HG02852 (cell line): ENCODE data around the gene TOM1L1.

Experiments
- ATAC-seq: cut with Tn5 transposase; IDR thresholded peaks from one replicate; pipeline ENCODE4 v1.9.1; 2021; ENCODE audit warnings: mild to moderate bottlenecking, moderate library complexity; ENCODE audit not compliant: unreplicated experiment

The TOM1L1 gene

DNA sequence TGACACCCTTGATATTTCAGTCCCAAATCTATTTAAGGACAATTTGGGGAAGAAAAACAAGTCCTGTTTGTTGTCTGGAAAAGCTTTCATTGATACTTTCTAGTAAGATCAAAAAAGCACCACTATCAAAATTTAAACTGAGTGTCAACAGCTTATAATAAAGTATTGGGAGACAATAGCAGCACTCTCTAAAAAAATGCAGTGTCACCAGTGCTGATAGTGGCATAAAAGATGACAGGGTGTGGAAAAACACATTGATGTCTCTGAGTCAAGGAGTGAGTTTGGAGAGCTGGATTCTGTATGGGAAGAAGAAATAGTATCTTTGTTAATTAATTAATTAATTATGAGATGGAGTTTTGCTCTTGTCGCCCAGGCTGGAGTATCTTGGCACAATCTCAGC is 8.3 kb upstream of the TOM1L1 start:
- no peak for ATAC-seq

DNA sequence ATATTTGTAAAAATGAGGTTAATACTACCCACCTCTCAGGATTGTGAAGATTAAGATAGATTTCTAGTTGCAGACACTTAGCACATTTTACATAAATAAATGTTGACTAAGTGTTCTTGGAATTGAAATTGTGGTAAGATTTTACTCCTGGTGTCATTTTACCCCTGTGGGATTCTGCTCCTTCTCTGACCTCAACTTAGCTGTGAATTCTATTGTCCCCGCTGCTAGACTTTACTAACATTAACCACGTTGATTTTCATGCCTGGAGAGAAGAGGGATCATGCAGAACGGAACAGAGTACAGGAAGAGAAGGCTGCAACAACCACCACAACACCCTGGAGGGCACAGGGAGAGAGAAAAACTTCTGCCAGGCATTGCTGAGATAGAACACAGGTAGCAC is 2.1 kb upstream of the TOM1L1 start:
- ATAC-seq = no peak

DNA sequence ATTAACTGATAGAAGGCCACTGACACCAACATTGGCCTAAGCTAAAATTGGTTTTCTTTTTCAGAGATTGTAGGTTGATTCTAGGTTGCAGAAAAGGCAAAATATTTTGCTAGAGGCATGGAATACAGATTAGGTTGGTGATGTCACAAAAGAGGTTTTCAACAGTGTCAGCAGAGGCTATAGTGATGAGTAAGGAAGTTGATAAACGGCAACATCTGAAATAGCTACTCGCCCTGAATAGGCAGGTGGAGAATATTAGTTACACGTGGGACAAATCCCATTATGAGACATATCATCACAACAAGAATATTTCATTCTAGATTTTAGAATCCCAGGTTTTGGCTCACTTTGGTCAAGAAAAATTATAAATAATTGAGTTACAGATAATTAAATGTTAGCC is 1.5 kb upstream of the TOM1L1 start:
- ATAC-seq = no peak

DNA sequence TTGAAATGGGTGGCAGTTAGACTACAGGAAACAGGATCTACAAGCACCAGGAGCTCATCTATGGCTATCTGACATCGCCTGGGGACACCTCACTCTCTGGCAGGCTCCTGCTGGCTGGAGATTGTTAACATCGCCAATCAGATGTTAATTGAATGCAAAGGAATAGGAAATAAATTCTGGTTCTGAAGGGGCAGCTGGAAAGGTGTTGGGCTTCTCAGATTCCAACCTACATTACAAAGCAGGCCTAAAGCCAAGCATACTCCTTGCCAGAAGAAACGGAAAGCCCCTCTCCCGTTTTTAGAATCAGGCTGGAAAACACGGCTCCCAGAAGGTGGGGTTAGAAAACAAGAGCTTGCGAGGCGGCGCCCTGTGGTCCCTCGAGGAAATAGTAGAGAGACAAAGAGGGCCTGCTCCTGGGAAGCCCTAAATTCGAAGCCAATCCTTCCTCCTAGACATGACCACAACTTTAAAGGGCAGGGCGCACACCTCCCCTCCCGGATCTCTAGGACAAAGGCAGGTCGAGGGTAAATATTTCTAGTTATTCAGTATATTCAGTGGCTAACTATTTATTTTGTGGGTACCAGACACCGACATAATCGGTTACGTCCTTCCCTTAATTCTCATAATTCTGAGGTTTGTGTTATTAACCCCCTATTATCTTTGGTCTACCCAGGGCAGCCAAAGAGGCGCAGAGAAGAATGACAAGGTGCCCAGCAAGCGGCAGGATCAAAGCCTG is 763 bp upstream of the TOM1L1 start:
- ATAC-seq = no peak

DNA sequence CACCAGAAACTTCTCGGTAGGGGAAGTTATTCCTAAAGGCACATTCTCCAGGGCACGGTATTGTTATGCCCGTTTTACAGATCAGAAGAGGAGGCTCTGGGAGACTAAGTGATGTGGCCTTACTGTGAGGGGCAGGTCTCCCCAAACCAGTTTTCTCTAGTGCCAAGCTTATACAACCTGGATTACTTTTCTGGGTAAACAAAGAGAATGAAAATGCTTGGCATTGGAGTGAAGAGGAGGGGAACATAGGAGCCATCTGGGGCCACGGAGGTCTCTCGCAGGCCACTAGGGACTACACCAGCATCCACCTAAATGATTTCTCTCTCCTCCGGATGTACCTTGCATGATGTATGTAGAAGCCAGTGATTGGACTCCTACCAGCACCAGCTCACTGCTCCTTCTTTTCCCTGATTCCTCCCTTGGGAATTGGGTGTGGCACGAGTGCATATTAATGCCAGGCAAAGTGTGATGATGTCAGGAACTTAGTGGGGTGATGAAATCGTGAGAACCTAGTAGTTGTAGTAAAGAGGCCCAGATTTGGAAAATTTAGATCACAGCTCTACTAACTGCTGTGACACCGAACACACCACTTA is 674 bp downstream of the TOM1L1 start:
- ATAC-seq = no peak

DNA sequence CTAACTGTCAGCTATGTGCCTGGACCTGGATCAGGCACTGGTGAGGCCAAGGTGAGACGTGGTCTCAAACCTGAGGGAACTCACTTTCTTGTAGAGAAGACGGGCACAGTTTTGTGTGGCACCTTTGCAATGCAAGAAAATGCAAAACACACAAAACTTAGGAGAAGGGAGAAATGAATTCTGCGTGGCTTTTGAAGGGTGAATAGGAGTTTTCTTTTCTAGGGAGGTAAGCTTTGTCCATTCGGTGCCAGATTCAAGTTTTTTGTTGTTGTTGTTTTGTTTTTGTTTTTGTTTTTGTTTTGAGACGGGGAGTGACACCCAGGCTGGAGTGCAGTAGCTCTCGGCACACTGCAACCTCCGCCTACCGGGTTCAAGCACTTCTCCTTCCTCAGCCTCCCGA is 1.4 kb downstream of the TOM1L1 start:
- ATAC-seq = no peak

DNA sequence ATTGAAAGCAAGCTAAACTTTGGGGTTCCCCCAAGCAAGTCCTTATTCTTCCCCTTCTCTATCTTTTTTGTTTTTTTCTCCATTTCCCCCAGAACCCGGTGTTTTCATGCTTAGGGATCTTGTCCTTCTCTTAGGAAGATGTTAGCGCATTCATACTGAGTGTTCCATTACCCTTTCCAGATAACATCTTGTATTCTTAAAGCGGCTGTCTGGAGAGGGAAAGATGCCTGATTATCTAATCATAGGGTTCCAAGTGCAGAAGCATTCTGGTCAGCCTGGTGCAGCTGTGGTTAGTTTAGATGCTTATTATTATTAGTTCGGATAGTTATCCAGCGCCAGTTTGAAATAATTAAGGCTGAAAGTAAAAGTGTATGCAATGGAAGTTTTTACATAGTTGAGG is 2.0 kb downstream of the TOM1L1 start:
- no peak for ATAC-seq

DNA sequence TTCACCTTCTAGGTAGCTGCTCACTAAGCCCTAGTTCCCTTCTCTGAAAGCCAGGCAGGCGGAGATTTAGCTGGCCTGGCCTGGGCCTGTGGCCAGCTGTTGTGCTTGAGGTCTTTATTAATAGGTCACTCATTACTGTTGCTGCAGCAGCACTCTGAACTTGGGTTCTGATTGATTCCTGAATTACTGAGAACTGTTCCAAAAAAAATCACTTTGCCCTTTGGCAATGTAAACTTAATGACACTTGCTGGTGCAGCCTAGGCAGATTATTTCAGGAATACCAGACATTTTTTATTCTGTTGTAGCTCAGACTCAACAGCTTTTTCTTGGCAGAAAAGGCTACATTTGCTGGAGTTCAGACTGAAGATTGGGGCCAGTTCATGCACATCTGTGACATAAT is 2.7 kb downstream of the TOM1L1 start:
- ATAC-seq = no peak

DNA sequence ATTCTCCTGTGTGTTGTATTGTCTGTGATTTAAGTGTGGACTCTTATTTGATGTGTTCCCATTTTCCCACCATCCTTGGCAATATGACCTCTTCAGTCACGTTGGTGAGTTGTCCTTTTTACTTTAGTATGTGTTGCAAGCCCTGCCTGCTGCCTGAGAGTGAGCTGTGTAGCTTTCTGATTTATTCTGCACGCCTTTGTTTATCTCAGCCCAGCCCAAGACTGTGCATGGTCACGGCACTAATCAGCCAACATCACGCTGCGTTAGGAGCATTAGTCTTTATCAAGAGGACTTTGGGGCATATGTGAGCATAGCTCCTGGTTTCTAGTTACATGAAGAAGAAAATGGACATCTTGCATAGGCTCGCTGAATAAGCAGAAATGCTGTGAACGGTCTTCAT is 6.0 kb downstream of the TOM1L1 start:
- no peak for ATAC-seq

DNA sequence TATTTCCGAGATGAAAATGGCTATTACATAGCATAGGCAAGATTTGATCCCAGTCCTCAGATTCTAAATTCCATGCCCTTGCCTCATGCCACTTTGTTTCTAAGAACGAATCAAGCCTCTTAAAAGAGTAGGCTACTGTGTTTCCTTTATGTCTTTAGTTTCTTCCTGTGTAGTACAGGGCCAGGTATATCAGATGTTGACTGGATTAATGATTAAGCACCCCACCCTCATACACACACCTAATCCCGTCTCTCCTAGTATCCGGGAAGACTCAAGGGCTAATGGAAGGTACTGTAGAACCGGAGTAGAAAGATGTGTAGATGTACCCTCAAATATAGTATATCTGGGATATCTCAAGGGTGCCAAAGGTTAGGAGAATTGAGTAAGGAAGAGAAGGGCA is 6.7 kb downstream of the TOM1L1 start:
- ATAC-seq = no peak

DNA sequence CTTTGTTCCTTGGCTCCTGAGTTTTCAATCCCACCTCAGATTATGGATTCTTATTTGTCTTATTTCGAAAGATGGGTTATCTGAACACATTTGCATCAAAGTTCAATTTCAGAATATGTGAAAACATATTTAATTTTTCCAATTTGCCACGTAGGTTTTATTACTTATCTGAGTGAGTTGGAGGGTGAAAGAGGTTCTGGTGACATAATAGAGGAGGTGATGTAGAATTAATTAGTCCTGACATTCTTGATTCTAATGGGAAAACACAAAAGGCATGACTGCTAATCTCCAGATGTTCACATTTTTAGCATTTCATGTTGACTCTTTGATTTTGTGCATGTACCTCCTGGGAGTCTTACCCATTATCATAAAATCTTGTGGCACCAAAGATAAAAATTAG is 9.1 kb downstream of the TOM1L1 start:
- no peak for ATAC-seq

DNA sequence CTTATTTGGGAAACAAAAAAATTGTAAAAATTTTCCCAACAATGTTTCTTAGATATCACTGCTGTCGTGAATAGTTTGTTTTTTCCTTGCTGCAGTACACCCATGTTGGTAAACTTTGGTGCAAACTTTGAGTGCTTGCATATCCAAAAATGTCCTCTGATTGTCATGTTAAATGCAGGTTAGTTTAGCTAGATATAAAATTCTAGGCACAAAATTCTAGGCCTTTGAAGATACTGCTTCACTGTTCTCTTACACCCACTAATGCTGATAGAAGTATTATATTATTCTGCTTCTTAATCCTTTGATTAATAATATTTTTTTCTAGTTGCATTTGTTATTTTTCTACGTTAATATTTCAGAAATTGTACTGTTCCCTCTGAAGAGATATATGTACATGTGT is 16.1 kb downstream of the TOM1L1 start:
- ATAC-seq = no peak

DNA sequence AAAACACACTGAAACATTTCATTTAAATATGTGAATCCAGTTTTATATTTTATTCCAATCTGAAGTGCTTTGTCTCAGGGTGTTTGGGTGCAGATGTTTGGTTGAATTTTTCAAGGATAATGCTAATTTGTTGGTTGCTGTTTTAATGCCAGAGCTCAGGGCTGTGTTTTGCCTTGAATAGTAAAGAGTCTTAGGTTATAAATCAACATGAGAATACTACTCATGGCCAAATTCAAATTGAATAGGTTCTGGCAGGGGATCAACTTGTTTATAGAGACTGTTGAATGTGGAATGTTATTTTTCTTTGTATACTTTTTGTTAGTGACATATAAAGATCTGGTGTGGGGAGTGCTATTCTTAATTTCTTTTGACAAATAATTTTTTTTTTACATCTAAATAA is 18.8 kb downstream of the TOM1L1 start:
- ATAC-seq = no peak

DNA sequence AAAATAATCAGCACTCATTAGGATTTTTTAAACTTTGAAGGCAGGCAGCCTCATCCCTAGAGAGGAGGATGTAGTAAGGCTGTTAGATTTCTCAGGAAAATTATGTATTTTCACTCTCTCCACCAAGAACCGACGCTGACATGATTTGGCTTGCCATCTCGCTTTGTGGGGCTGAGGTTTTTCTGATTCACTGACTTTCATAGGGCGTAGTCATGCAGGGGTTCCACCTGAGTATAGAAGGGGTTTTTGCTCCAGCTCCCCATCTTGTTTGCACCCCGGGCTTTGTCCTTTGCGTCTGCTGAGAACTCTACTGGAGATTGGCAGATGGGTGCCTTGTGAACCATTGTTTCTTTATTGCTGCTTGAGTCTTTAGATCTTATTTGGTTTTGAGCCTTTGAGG is 20.2 kb downstream of the TOM1L1 start:
- no peak for ATAC-seq

DNA sequence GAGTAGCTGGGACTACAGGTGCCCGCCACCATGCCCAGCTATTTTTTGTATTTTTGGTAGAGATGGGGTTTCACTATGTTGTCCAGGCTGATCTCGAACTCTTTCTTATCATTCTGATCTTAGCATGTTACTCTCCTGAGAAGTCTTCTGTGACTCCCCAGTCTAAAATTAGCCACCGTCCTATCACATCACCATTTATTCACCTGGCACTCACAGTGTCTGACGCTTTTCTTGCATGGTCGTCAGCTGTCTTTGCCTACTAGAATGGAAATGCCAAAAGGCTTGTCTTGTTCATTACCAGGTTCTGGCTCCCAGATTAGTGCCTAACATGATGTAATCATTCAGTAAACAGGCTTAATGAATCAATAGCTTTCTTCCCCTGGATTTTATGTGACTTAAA is 23.8 kb downstream of the TOM1L1 start:
- ATAC-seq = no peak

DNA sequence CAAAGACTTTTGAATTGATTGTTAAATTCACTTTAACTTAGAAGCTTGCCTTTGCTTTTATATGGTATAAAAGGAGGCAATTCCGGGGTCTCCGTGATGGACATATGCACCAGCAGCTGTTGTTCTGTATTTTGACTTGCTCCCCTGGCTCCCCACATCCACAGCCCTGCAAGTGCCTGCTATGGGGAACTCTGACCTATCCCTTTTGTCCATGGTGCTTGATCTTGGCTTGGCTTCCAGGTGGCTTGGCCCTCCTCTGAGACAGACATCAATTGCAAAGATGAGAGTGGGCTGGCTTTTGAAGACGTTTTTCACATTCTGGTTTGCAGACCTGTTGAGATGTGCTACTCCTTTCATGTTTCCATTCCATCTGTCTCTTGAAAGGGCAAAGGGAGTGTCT is 26.9 kb downstream of the TOM1L1 start:
- ATAC-seq = no peak

DNA sequence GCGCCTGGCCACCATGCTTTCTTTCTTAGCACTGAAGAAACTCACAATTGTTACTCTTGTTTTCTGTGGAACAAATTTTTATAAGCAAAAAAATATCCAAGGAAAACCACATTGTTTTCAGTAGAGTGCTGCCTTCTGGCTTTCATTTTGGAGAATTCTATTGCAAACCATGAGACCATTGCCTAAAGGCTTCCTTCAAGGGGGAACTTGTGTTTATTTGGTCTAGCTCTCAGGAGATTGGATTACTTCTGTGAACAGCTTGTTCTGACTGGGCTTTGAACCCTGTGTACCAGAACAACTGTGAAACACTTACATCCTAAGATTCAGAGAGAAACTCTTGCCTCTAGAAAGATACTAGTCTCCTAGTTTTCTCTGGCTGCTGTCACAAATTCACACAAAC is 32.1 kb downstream of the TOM1L1 start:
- ATAC-seq = no peak

DNA sequence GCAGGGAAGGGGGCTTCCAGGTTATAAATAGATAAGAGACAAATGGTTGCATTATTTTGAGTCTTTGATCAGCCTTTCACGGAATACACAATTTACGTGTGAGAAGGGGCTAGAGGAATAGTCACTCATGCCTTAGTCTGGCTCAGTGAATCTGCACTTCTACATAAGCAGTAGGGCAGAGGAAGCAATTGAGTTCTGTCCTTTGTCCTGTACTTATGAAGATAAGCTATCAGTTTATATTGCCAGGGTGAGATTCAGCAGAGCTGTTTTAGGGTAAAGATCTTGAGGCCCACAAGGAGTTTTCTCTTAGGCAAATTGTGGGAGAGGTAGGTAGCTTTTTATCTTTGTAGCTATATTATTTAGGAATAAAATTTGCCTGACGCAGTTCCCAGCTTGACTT is 33.3 kb downstream of the TOM1L1 start:
- ATAC-seq = no peak

DNA sequence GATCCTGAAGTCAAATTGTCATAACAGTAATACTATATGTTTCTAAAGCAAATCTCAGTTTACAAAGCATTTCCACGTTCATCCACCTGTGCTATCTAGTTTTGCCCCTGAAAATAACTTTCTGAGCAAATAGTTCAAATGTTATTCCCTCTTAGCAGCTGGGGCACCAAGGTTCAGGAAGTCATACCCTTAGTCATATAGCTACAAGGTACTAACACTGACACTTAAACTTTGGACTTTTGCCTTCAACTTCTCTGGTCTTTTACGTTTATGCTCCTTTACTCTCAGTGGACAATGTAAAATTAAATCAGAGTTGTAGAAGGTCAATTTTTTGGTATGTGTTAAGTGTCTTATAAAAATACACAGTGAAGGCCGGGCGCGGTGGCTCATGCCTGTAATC is 34.8 kb downstream of the TOM1L1 start:
- ATAC-seq = no peak

DNA sequence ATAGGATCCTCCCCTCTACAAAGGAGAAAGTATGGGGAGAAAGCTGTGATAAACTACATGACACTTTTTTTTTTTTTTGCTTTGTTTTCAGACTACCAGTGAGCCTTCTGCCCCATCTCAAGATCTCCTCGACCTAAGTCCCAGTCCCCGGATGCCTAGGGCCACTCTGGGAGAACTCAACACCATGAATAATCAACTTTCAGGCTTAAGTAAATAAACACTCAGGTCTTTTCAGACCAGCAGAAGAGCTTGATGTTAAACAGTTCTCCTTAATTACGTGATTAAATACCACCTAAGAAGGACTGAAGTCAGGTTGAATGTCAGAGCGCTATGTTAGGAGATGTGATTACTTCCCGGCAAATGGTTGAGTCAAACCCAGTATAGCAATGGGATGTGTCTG is 36.4 kb downstream of the TOM1L1 start:
- no peak for ATAC-seq

DNA sequence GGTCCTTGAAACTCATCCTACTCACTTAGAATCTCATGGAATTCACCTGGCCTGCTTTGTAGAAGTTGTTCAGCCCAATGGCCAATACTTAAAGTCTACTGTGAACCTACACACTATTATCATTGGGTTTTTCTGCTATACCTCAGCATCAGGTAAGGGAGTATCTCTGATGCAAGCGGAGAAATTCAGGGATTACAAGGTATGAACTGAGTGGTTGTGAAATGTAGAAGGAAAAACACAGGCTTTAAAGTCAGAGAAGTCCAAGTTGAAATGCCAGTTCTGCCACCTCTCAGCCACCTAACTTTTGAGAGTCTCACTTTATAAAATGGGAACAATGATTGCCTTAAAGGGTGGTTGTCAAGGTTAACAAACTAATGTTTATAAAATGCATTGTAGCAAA is 36.8 kb downstream of the TOM1L1 start:
- no peak for ATAC-seq

DNA sequence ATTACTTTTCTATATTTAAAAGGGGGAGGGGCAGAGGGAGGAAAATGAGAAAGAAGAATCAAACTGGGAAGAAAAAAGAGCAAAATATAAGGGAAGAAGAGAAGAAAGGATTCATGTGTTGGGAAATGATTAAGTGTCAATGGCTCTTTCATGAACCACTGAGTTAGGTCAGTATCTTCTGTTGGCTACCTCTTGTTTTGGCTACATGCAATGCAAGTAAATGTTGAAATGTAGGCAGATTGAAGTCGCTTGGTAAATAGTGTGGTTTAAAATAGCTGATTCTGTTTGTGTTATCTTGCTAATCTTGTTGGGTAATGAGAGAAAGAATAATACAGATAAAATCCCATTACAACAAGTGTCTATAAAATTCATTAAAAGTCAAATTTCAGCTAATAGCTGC is 40.6 kb downstream of the TOM1L1 start:
- ATAC-seq = no peak

DNA sequence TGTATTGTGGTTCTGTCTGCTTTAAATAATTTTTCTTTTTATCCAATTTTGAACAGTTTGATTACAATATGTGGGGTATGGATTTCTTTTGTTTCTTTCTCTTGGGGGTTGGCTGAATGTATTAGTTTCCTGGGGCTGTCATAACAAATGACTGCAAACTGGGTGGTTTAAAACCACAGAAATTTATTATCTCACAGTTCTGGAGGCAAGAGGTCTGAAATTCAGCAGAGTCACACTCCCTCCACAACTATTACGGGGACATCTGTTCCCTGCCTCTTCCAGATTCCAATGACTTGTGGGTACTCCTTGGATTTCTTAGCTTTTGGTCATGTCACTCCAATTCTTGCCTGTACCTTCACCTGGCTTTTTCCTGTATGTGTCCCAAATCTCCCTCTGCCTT is 44.1 kb downstream of the TOM1L1 start:
- no peak for ATAC-seq
